K562 (cell line): ENCODE measurements around the gene DNAJC6. TPM values are rescaled to one million over a fixed set of nuclear protein-coding genes. Genes with fewer than 3 reads are reported as not detected.
A peak's percentile ranks its signal among the peaks of the same experiment; 100 is the strongest.

ENCODE experiments used
- ATAC-seq: fragments of 200-7000 bp; cut with Tn5 transposase; 3 replicates; pipeline ENCODE4 v1.9.1; 2020; ENCODE audit warnings: moderate library complexity
- BruUV-seq: library from RNA; stranded (reverse); fragments of 400-500 nt; replicated peaks from 2 replicates; lab custom pipeline; 2021; lab: Mats Ljungman, UMichigan
- CTCF ChIA-PET: fragments of 300-600 bp; formaldehyde crosslinking; extraction: SDS; loops from one replicate; lab custom pipeline; 2021; ENCODE audit warnings: low intra/inter-chr PET ratio; lab: Yijun Ruan, JAX
- POLR2A ChIA-PET: fragments of 300-600, 350-650 bp; sonication (Branson Sonifier 250); formaldehyde crosslinking; extraction: SDS; loops from one replicate; lab custom pipeline; 2021; ENCODE audit warnings: antibody characterized with exemption, inconsistent platforms; lab: Yijun Ruan, JAX
- DNase-seq, 4 experiments: peaks; one replicate each; pipeline versions ENCODE4 v3.0.0 to v3.0.0-alpha.2; 2011 to 2018; ENCODE audit warnings: low spot score in 3 of 4, mixed read lengths in 3 of 4; ENCODE audit errors: extremely low read depth in 1 of 4
- FAIRE-seq: peaks from 2 replicates; lab custom pipeline; 2011; peaks lifted over from hg19 to GRCh38; lab: Jason Lieb, UNC
- H2AFZ ChIP-seq: 2 replicates; pipeline ENCODE4 v1.6.0; 2011; ENCODE audit warnings: low read depth, low read length, control low read depth, inconsistent platforms
- H3K27ac ChIP-seq: fragments of 200-600 bp; 3 replicates; pipeline ENCODE4 v1.8.0; 2011; ENCODE audit warnings: low read depth, mild to moderate bottlenecking, control low read depth, inconsistent platforms, low read length, moderate library complexity, mixed read lengths; ENCODE audit errors: extremely low read depth
- H3K27me3 ChIP-seq, 2 experiments: fragments of 300-600 bp in 1 of 2; 2 replicates in 1 of 2; 3 replicates in 1 of 2; pipeline versions ENCODE4 v1.6.0 to v1.8.0; 2011; ENCODE audit warnings: inconsistent platforms in 2 of 2, low read length in 2 of 2, mild to moderate bottlenecking in 1 of 2, mixed read lengths in 1 of 2, moderate library complexity in 1 of 2; ENCODE audit not compliant: control insufficient read depth in 2 of 2, insufficient read depth in 2 of 2
- H3K36me3 ChIP-seq: fragments of 300-600 bp; 3 replicates; pipeline ENCODE4 v1.8.0; 2011; ENCODE audit warnings: mild to moderate bottlenecking, low read length, inconsistent platforms; ENCODE audit not compliant: control insufficient read depth, insufficient read depth
- H3K4me1 ChIP-seq, 2 experiments: fragments of 200-600 bp in 1 of 2; replicated peaks in 1 of 2; 2 replicates in 1 of 2; 3 replicates in 1 of 2; pipeline versions ENCODE4 v1.5.1 to v1.8.0; 2011; ENCODE audit warnings: inconsistent platforms in 2 of 2, low read length in 2 of 2, mild to moderate bottlenecking in 1 of 2, mixed read lengths in 1 of 2, moderate library complexity in 1 of 2; ENCODE audit not compliant: control insufficient read depth in 2 of 2, insufficient read depth in 2 of 2
- H3K4me2 ChIP-seq: 2 replicates; pipeline ENCODE4 v1.6.1; 2011; ENCODE audit warnings: low read length, control low read depth, inconsistent platforms, mixed read lengths; ENCODE audit not compliant: insufficient read depth
- H3K4me3 ChIP-seq: fragments of 200-600 bp; sonication (generic), shearing (Covaris generic); 2 replicates; pipeline ENCODE4 v1.5.1; 2016; ENCODE audit warnings: control low read depth, inconsistent platforms
- H3K79me2 ChIP-seq: fragments of 200-600 bp; 3 replicates; pipeline ENCODE4 v1.8.0; 2011; ENCODE audit warnings: low read length, inconsistent platforms; ENCODE audit not compliant: control insufficient read depth, insufficient read depth
- H3K9ac ChIP-seq, 2 experiments: 2 replicates each; pipeline versions ENCODE4 v1.6.0 to v1.6.1; 2011; ENCODE audit warnings: low read depth in 2 of 2, low read length in 2 of 2, control low read depth in 1 of 2, inconsistent platforms in 1 of 2, mild to moderate bottlenecking in 1 of 2, mixed read lengths in 1 of 2; ENCODE audit not compliant: insufficient read depth in 1 of 2
- H3K9me1 ChIP-seq: one replicate; pipeline ENCODE4 v1.6.0; 2011; ENCODE audit warnings: inconsistent platforms, mild to moderate bottlenecking, low read length, moderate library complexity; ENCODE audit not compliant: control insufficient read depth, insufficient read depth
- H3K9me3 ChIP-seq: replicated peaks from 2 replicates; pipeline ENCODE4 v1.5.1; 2011; ENCODE audit warnings: low read depth, low read length, inconsistent platforms; ENCODE audit not compliant: control insufficient read depth, insufficient read depth
- H4K20me1 ChIP-seq: replicated peaks from 2 replicates; pipeline ENCODE4 v1.6.1; 2011; ENCODE audit warnings: low read length, inconsistent platforms, mixed read lengths; ENCODE audit not compliant: control insufficient read depth, insufficient read depth
- ARID1B ChIP-seq: fragments of 450-650 bp; IDR thresholded peaks from 2 replicates; pipeline ENCODE4 v1.6.1; 2016; ENCODE audit warnings: antibody characterized with exemption, mild to moderate bottlenecking, inconsistent platforms
- BCL6 ChIP-seq: fragments of 250-450 bp; sonication (Bioruptor Pico); IDR thresholded peaks from 2 replicates; pipeline ENCODE4 v1.4.0; 2020
- DPF2 ChIP-seq: fragments of 450-650 bp; IDR thresholded peaks from 2 replicates; pipeline ENCODE4 v1.6.1; 2016
- FIP1L1 ChIP-seq: fragments of 200-400 bp; formaldehyde crosslinking; IDR thresholded peaks from 2 replicates; pipeline ENCODE4 v1.6.1; 2018; ENCODE audit warnings: mild to moderate bottlenecking, low read depth, low read length; ENCODE audit not compliant: poor library complexity, severe bottlenecking
- HSF4 ChIP-seq: fragments of 250-450 bp; sonication (Bioruptor Pico); IDR thresholded peaks from 2 replicates; pipeline ENCODE4 v2.1.2; 2022; ENCODE audit warnings: mild to moderate bottlenecking, moderate library complexity, borderline replicate concordance
- MYNN ChIP-seq, 2 experiments: sonication (generic); formaldehyde crosslinking in 1 of 2; IDR thresholded peaks; 2 replicates each; pipeline versions ENCODE4 v1.5.0 to v1.6.1; 2016 to 2020; ENCODE audit warnings: antibody characterized with exemption in 1 of 2, missing genetic modification reagents in 1 of 2
- NCOR1 ChIP-seq: fragments of 450-650 bp; IDR thresholded peaks from 2 replicates; pipeline ENCODE4 v1.6.1; 2016; ENCODE audit warnings: mild to moderate bottlenecking, moderate library complexity
- SMARCA5 ChIP-seq: fragments of 450-650 bp; IDR thresholded peaks from 2 replicates; pipeline ENCODE4 v1.6.1; 2016
- SRSF3 ChIP-seq: fragments of 200-400 bp; formaldehyde crosslinking; IDR thresholded peaks from 2 replicates; pipeline ENCODE4 v1.6.1; 2016; ENCODE audit warnings: mild to moderate bottlenecking, low read length, moderate library complexity; ENCODE audit not compliant: insufficient read depth
- TAL1 ChIP-seq: fragments of 450-650 bp; IDR thresholded peaks from 2 replicates; pipeline ENCODE4 v1.6.1; 2016; ENCODE audit warnings: mild to moderate bottlenecking
- TGIF2 ChIP-seq: sonication (generic); formaldehyde crosslinking; IDR thresholded peaks from 2 replicates; pipeline ENCODE4 v1.8.1; 2022; ENCODE audit warnings: mild to moderate bottlenecking, missing genetic modification reagents, moderate library complexity
- TRIM28 ChIP-seq: fragments of 450-650 bp; IDR thresholded peaks from 2 replicates; pipeline ENCODE4 v1.6.1; 2017
- ZBTB7A ChIP-seq: IDR thresholded peaks from 2 replicates; pipeline ENCODE4 v1.6.1; 2011; ENCODE audit warnings: low read depth, mild to moderate bottlenecking, low read length, moderate library complexity, borderline replicate concordance; ENCODE audit not compliant: control insufficient read depth
- ZNF165 ChIP-seq: fragments of 250-450 bp; sonication (Bioruptor Pico); IDR thresholded peaks from 2 replicates; pipeline ENCODE4 v1.4.0; 2020; ENCODE audit warnings: borderline replicate concordance
- ZNF551 ChIP-seq: fragments of 250-450 bp; sonication (Bioruptor Pico); IDR thresholded peaks from 2 replicates; pipeline ENCODE4 v1.5.0; 2021; ENCODE audit warnings: mild to moderate bottlenecking, moderate library complexity
- WGBS: fragments of 100-300 bp; shearing (Covaris generic); methylation state at CpG from one replicate; pipeline ENCODE4 v1.1.6; 2016; ENCODE audit warnings: low coverage, mixed read lengths; ENCODE audit not compliant: insufficient coverage; ENCODE audit errors: missing lambda C conversion rate; 5-methylcytosine and 5-hydroxymethylcytosine counted together
- in situ Hi-C: fragments of 300-500 bp; cut with MboI; formaldehyde crosslinking; loops from 4 replicates; pipeline ENCODE4 v1.15.0; 2018; ENCODE audit warnings: inconsistent platforms, mixed read lengths
- intact Hi-C: fragments of 100-400 bp; cut with micrococcal nuclease; formaldehyde crosslinking; loops from 2 replicates; pipeline ENCODE4 v1.14.2; 2022
- polyA plus RNA-seq, 8 experiments: library from polyadenylated mRNA; depleted of rRNA in 4 of 8; stranded (reverse) in 5 of 8; unstranded in 3 of 8; fragments of >200 nt; fragmentation: Nextera tagmentation in 2 of 8; fragmentation: Illumina TruSeq in 1 of 8; extraction: Ambion mirVana in 2 of 8; extraction: Trizol in 1 of 8; gene quantifications; 2 replicates each; pipeline versions ENCODE4 v1.2.1 to v1.2.3, GENCODE V29; 2011 to 2014; ENCODE audit warnings: inconsistent platforms in 1 of 8, missing spikeins in 1 of 8
- total RNA-seq, 7 experiments: library from RNA; depleted of rRNA in 6 of 7; stranded (reverse); fragments of >200 nt in 6 of 7; fragmentation: Illumina TruSeq in 2 of 7; extraction: Trizol in 2 of 7; gene quantifications; 2 replicates each; pipeline versions ENCODE4 v1.2.1 to v1.2.3, GENCODE V29; 2011 to 2021; ENCODE audit warnings: low replicate concordance in 1 of 7
- TF ChIP-seq, protein P1 (sequence below): sonication (generic); formaldehyde crosslinking; IDR thresholded peaks from 2 replicates; pipeline ENCODE4 v1.8.1; 2022; ENCODE audit warnings: missing genetic modification reagents
- TF ChIP-seq, protein P2 (sequence below): fragments of 450-650 bp; IDR thresholded peaks from 2 replicates; pipeline ENCODE4 v1.7.1; 2018; ENCODE audit warnings: mild to moderate bottlenecking, low read depth; ENCODE audit not compliant: partially characterized antibody
- TF ChIP-seq, protein P3 (sequence below): sonication (generic); formaldehyde crosslinking; IDR thresholded peaks from 2 replicates; pipeline ENCODE4 v1.8.0; 2022; ENCODE audit warnings: mild to moderate bottlenecking, missing genetic modification reagents

The DNAJC6 gene
- total and polyA plus RNA-seq, 9 of the 15 experiments (the other 6 are each of a cell fraction or from before 2014, with no cell fraction given), result 6.7 to 78.7 (median 28.0) TPM

DNA sequence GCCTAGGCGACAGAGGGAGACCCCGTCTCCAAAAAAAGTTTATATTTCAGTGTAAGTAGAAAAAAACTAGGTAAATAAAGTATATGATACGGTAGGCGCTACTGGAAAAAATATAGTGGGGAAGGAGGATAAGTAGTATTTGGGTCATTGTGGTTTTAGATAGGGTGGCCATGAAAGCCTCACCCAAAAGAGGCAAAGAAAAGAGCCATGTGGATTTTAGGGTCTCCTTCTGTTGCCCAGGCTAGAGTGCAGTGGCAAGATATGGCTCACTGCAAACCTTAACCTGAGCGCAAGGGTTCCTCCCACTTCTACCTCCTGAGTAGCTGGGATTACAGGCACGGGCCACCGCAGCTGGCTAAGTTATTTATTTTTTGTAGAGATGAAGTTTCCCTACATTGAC lies 128.3 kb downstream of the DNAJC6 start (continued):
- TF ChIP-seq TGIF2 (CRISPR knock-in tag) (no peak), DPF2 (peak; percentile 65), NCOR1 (peak; percentile 4; the same call in 1 of the 2 replicates), TAL1 (0 out of 2 replicates have a peak, but pooled peaks have one; percentile 22), ZBTB7A (0 out of 2 replicates have a peak, but pooled peaks have one; percentile 18), HSF4 (CRISPR knock-in tag) (no peak), ZNF165 (CRISPR knock-in tag) (no peak)
- TF ChIP-seq, all 486 proteins: peak for 14

- no peaks in the 10 kb centered on the region for H3K79me2 ChIP-seq
- no peak overlapping the region for H3K4me3 ChIP-seq
- no peaks in the 10 kb centered on the region for H3K9me3 ChIP-seq
- ATAC-seq (peak; percentile 36), FAIRE-seq (no peak), DNase-seq (peak in 2 of 4 experiments; percentile 33 to 40)
- peaks cover 9 to 20% of the 10 kb centered on the region in 2 experiments; a peak in 4 of 5 replicates for H3K4me1 ChIP-seq
- H3K4me2 ChIP-seq, result no peak overlapping the region
- WGBS, result 29% methylated on average over 12 of the region's 12 CpGs
- BruUV-seq, result no TSS peak
- CTCF ChIA-PET, result no interaction called here
- no peaks in the 10 kb centered on the region for H3K9me1 ChIP-seq
- H3K27ac ChIP-seq, result no peak overlapping the region
- no peak overlapping the region for H2AFZ ChIP-seq
- H4K20me1 ChIP-seq, result no peaks in the 10 kb centered on the region
- in situ Hi-C loops (no loop called here), intact Hi-C loops (no loop called here)
- H3K27me3 ChIP-seq, result no peaks in the 10 kb centered on the region
- POLR2A ChIA-PET, result interaction anchor here (1.0 to 1.7 kb wide), 3 partner anchors 19 to 248 kb away, joined by 4 to 5 read pairs (median 5); no protein-coding TSS in a partner anchor
- H3K9ac ChIP-seq, result no peak overlapping the region; a peak in 1 of 4 replicates
- peaks cover 13% of the 10 kb centered on the region; the same call in 2 of the 3 replicates for H3K36me3 ChIP-seq
- TF ChIP-seq SMARCA5 (no peak), ZNF551 (CRISPR knock-in tag) (no peak), FIP1L1 (no peak), SRSF3 (no peak), MYNN (IDR thresholded peaks at IDR 0.05) (no peak), MYNN (CRISPR knock-in tag; IDR thresholded peaks at IDR 0.05) (no peak), BCL6 (CRISPR knock-in tag) (no peak), TRIM28 (no peak), ARID1B (peak; percentile 56)
- TF ChIP-seq, protein P1, sequence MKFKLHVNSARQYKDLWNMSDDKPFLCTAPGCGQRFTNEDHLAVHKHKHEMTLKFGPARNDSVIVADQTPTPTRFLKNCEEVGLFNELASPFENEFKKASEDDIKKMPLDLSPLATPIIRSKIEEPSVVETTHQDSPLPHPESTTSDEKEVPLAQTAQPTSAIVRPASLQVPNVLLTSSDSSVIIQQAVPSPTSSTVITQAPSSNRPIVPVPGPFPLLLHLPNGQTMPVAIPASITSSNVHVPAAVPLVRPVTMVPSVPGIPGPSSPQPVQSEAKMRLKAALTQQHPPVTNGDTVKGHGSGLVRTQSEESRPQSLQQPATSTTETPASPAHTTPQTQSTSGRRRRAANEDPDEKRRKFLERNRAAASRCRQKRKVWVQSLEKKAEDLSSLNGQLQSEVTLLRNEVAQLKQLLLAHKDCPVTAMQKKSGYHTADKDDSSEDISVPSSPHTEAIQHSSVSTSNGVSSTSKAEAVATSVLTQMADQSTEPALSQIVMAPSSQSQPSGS (CRISPR knock-in tag), result no peak
- TF ChIP-seq, protein P2, sequence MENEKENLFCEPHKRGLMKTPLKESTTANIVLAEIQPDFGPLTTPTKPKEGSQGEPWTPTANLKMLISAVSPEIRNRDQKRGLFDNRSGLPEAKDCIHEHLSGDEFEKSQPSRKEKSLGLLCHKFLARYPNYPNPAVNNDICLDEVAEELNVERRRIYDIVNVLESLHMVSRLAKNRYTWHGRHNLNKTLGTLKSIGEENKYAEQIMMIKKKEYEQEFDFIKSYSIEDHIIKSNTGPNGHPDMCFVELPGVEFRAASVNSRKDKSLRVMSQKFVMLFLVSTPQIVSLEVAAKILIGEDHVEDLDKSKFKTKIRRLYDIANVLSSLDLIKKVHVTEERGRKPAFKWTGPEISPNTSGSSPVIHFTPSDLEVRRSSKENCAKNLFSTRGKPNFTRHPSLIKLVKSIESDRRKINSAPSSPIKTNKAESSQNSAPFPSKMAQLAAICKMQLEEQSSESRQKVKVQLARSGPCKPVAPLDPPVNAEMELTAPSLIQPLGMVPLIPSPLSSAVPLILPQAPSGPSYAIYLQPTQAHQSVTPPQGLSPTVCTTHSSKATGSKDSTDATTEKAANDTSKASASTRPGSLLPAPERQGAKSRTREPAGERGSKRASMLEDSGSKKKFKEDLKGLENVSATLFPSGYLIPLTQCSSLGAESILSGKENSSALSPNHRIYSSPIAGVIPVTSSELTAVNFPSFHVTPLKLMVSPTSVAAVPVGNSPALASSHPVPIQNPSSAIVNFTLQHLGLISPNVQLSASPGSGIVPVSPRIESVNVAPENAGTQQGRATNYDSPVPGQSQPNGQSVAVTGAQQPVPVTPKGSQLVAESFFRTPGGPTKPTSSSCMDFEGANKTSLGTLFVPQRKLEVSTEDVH, result no peak
- TF ChIP-seq, protein P3, sequence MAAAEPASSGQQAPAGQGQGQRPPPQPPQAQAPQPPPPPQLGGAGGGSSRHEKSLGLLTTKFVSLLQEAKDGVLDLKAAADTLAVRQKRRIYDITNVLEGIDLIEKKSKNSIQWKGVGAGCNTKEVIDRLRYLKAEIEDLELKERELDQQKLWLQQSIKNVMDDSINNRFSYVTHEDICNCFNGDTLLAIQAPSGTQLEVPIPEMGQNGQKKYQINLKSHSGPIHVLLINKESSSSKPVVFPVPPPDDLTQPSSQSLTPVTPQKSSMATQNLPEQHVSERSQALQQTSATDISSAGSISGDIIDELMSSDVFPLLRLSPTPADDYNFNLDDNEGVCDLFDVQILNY, result no peak
These were observed 131.1 kb downstream of the DNAJC6 start for GRCh38 chr1:65440322-65440900.
